K562 (cell line): ENCODE results near the gene HOXD13. TPM values are rescaled to one million over a fixed set of nuclear protein-coding genes. Genes with fewer than 3 reads are reported as not detected.
A peak's percentile ranks its signal among the peaks of the same experiment; 100 is the strongest.

Experiments
- CBFA2T3 ChIP-seq: fragments of 450-650 bp; IDR thresholded peaks from 2 replicates; pipeline ENCODE4 v1.6.1; 2017
- CREB3L1 ChIP-seq: fragments of 450-650 bp; IDR thresholded peaks from 2 replicates; pipeline ENCODE4 v1.6.1; 2014; ENCODE audit warnings: low read depth, mild to moderate bottlenecking, moderate library complexity, borderline replicate concordance
- CTBP1 ChIP-seq: fragments of 450-650 bp; IDR thresholded peaks from 2 replicates; pipeline ENCODE4 v1.6.1; 2016; ENCODE audit warnings: borderline replicate concordance
- FIP1L1 ChIP-seq: fragments of 200-400 bp; formaldehyde crosslinking; IDR thresholded peaks from 2 replicates; pipeline ENCODE4 v1.6.1; 2018; ENCODE audit warnings: mild to moderate bottlenecking, low read depth, low read length; ENCODE audit not compliant: poor library complexity, severe bottlenecking
- IFI16 ChIP-seq: fragments of 250-450 bp; sonication (Bioruptor Pico); IDR thresholded peaks from 2 replicates; pipeline ENCODE4 v2.1.2; 2022; ENCODE audit warnings: mild to moderate bottlenecking, inconsistent platforms
- JUND ChIP-seq, 2 experiments: IDR thresholded peaks; 2 replicates in 1 of 2; 3 replicates in 1 of 2; pipeline ENCODE4 v1.6.1; 2011; ENCODE audit warnings: borderline replicate concordance in 2 of 2, low read depth in 2 of 2, low read length in 2 of 2, improper control_type of control experiment in 1 of 2, missing biosample characterization in 1 of 2, missing genetic modification characterization in 1 of 2, missing genetic modification reagents in 1 of 2
- KHSRP ChIP-seq: fragments of 450-650 bp; IDR thresholded peaks from 2 replicates; pipeline ENCODE4 v1.6.1; 2017
- NFXL1 ChIP-seq: fragments of 450-650 bp; formaldehyde crosslinking; IDR thresholded peaks from 2 replicates; pipeline ENCODE4 v1.4.0; 2021; ENCODE audit warnings: mild to moderate bottlenecking
- NR2C2 ChIP-seq, 2 experiments: fragments of 200-800 bp in 1 of 2; sonication (Bioruptor generic) in 1 of 2; sonication (generic) in 1 of 2; formaldehyde crosslinking in 1 of 2; IDR thresholded peaks; 2 replicates each; pipeline versions ENCODE4 v1.6.1 to v1.8.0; 2016 to 2022; ENCODE audit warnings: mild to moderate bottlenecking in 1 of 2, missing compliant biosample characterization in 1 of 2, missing genetic modification characterization in 1 of 2, missing genetic modification reagents in 1 of 2
- PHB2 ChIP-seq: fragments of 450-650 bp; IDR thresholded peaks from 2 replicates; pipeline ENCODE4 v1.6.1; 2017; ENCODE audit warnings: low read depth
- RFX7 ChIP-seq: fragments of 250-450 bp; sonication (Bioruptor Pico); IDR thresholded peaks from 2 replicates; pipeline ENCODE4 v1.5.1; 2021; ENCODE audit warnings: mild to moderate bottlenecking
- SMAD4 ChIP-seq: fragments of 250-450 bp; sonication (Bioruptor Pico); conservative IDR thresholded peaks from 2 replicates; pipeline ENCODE4 v1.8.0; 2021; ENCODE audit warnings: inconsistent platforms, mild to moderate bottlenecking, moderate library complexity
- U2AF2 ChIP-seq: fragments of 200-400 bp; formaldehyde crosslinking; optimal IDR thresholded peaks from 2 replicates; pipeline ENCODE3; 2017; ENCODE audit warnings: low read depth, mild to moderate bottlenecking, low read length
- ZBTB1 ChIP-seq: sonication (generic); formaldehyde crosslinking; IDR thresholded peaks from 2 replicates; pipeline ENCODE4 v1.8.1; 2023; ENCODE audit warnings: missing genetic modification reagents, low read depth, mild to moderate bottlenecking, borderline replicate concordance
- ZNF165 ChIP-seq: fragments of 250-450 bp; sonication (Bioruptor Pico); IDR thresholded peaks from 2 replicates; pipeline ENCODE4 v1.4.0; 2020; ENCODE audit warnings: borderline replicate concordance
- ZNF197 ChIP-seq: fragments of 200-800 bp; sonication (Bioruptor generic); IDR thresholded peaks from 2 replicates; pipeline ENCODE4 v1.6.1; 2016; ENCODE audit warnings: low read depth, missing genetic modification characterization, missing compliant biosample characterization
- ZNF407 ChIP-seq: fragments of 450-650 bp; IDR thresholded peaks from 2 replicates; pipeline ENCODE4 v1.6.1; 2016; ENCODE audit warnings: low read depth
- ZNF79 ChIP-seq: fragments of 250-450 bp; sonication (Bioruptor Pico); IDR thresholded peaks from 2 replicates; pipeline ENCODE4 v1.4.0; 2020; ENCODE audit warnings: low read depth, mild to moderate bottlenecking, moderate library complexity
- polyA plus RNA-seq, 8 experiments: library from polyadenylated mRNA; depleted of rRNA in 4 of 8; stranded (reverse) in 5 of 8; unstranded in 3 of 8; fragments of >200 nt; fragmentation: Nextera tagmentation in 2 of 8; fragmentation: Illumina TruSeq in 1 of 8; extraction: Ambion mirVana in 2 of 8; extraction: Trizol in 1 of 8; gene quantifications; 2 replicates each; pipeline versions ENCODE4 v1.2.1 to v1.2.3, GENCODE V29; 2011 to 2014; ENCODE audit warnings: inconsistent platforms in 1 of 8, missing spikeins in 1 of 8
- total RNA-seq, 7 experiments: library from RNA; depleted of rRNA in 6 of 7; stranded (reverse); fragments of >200 nt in 6 of 7; fragmentation: Illumina TruSeq in 2 of 7; extraction: Trizol in 2 of 7; gene quantifications; 2 replicates each; pipeline versions ENCODE4 v1.2.1 to v1.2.3, GENCODE V29; 2011 to 2021; ENCODE audit warnings: low replicate concordance in 1 of 7

HOXD13 gene
- total and polyA plus RNA-seq, 9 of the 15 experiments (the other 6 are each of a cell fraction or from before 2014, with no cell fraction given), result 0.03 to 0.04 TPM; not detected in 7

- TF ChIP-seq ZNF407, result no peak
- no peak for TF ChIP-seq ZNF165 (CRISPR knock-in tag)
- TF ChIP-seq PHB2, result no peak
- TF ChIP-seq NR2C2 (CRISPR knock-in tag; IDR thresholded peaks at IDR 0.05), result no peak
- peak; percentile 52; the same call in 1 of the 2 replicates for TF ChIP-seq NR2C2 (tag; IDR thresholded peaks at IDR 0.05)
- TF ChIP-seq KHSRP, result no peak
- no peak for TF ChIP-seq U2AF2
- no peak for TF ChIP-seq ZNF197
- no peak for TF ChIP-seq IFI16
- TF ChIP-seq ZNF79 (CRISPR knock-in tag), result no peak
- peak; percentile 68 for TF ChIP-seq SMAD4
- no peak for TF ChIP-seq FIP1L1
- no peak for TF ChIP-seq NFXL1 (CRISPR knock-in tag)
- peak; percentile 60; the same call in 1 of the 2 replicates for TF ChIP-seq CREB3L1
- TF ChIP-seq ZBTB1 (CRISPR knock-in tag), result no peak
- TF ChIP-seq CTBP1, result peak; percentile 74; the same call in 1 of the 2 replicates
- TF ChIP-seq RFX7 (CRISPR knock-in tag), result no peak
- TF ChIP-seq JUND (IDR thresholded peaks at IDR 0.05; ENCODE audit: borderline replicate concordance, low read depth, low read length), result peak; percentile 29; the same call in 1 of the 2 replicates
- no peak; the same call in 2 of the 3 replicates for TF ChIP-seq JUND (tag; IDR thresholded peaks at IDR 0.05; ENCODE audit: borderline replicate concordance, low read depth, low read length)
- no peak for TF ChIP-seq CBFA2T3
Observed at GRCh38 chr2:176140513-176141317, 48.2 kb downstream of the HOXD13 start (continued).
